Stomach (tissue), 4 donors: ENCODE results near the gene NANOS1.

Experiments
- CTCF ChIP-seq, 7 experiments: fragments of 450-650 bp in 4 of 7; fragments of 200-600 bp in 3 of 7; sonication (generic) in 3 of 7; IDR thresholded peaks; one replicate each; pipeline ENCODE4 v1.5.1; 2016 to 2019; ENCODE audit warnings: antibody characterized with exemption in 7 of 7, control low read depth in 2 of 7, mild to moderate bottlenecking in 1 of 7
- POLR2A ChIP-seq, 4 donors: fragments of 450-650 bp; IDR thresholded peaks; one replicate each; pipeline ENCODE4 v1.6.1; 2016; ENCODE audit warnings: antibody characterized with exemption in 4 of 4, control low read depth in 2 of 4, mild to moderate bottlenecking in 1 of 4, moderate library complexity in 1 of 4

GRCh38 chr10:119073584-119073983, 44.1 kb downstream of the NANOS1 start:
- TF ChIP-seq CTCF (IDR thresholded peaks at IDR 0.05) = no peak
- TF ChIP-seq POLR2A (IDR thresholded peaks at IDR 0.05) = no peak
